Measurements from ENCODE around the gene AUTS2.

AUTS2 gene

GRCh38 chr7:70000737-70001348 is 402.6 kb downstream of the AUTS2 start:
- ChIA-PET POLR2A (no interaction called here), CTCF (no interaction called here)
- no peak for DNase-seq (ENCODE audit: extremely low spot score)
- TF ChIP-seq SUZ12 (IDR thresholded peaks at IDR 0.05) = no peak
- TF ChIP-seq FOXA1 (IDR thresholded peaks at IDR 0.05) = no peak
- no peak for TF ChIP-seq NFRKB (IDR thresholded peaks at IDR 0.05)

DNA sequence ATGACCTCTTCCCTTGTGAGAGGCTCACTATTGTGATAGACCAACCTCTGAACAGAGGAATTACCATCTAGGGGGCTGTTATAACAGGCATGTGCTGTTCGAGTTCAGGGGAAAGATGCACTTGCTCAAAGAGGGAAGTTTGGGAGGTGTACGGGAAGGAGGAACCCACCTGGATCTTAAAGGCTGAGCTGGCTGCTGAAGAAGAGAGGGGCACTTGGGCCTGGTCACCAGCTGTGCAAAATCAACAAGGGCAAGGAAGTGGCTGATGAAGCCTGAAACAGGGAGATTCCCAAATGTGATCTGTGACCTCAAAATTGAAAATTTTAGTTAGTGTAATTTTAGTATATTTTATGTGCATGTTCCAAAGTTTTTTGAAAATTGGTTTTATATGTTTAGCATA is 407.2 kb downstream of the AUTS2 start:
- POLR2A ChIA-PET = no interaction called here
- TF ChIP-seq BHLHE40 (IDR thresholded peaks at IDR 0.05; ENCODE audit: borderline replicate concordance) = no peak
- no peak for TF ChIP-seq L3MBTL2 (conservative IDR thresholded peaks at IDR 0.05)
- TF ChIP-seq SUZ12 (IDR thresholded peaks at IDR 0.05) = no peak
- no peak for TF ChIP-seq NFRKB (IDR thresholded peaks at IDR 0.05)
- TF ChIP-seq ELF4 (IDR thresholded peaks at IDR 0.05) = no peak
- no peak for TF ChIP-seq FOXM1 (IDR thresholded peaks at IDR 0.05; ENCODE audit: borderline replicate concordance)
- TF ChIP-seq FOXK2 (IDR thresholded peaks at IDR 0.05) = no peak
- TF ChIP-seq CTBP1 (IDR thresholded peaks at IDR 0.05; ENCODE audit: borderline replicate concordance) = no peak
- no peak for TF ChIP-seq PKNOX1 (IDR thresholded peaks at IDR 0.05)
- TF ChIP-seq ZNF384 (IDR thresholded peaks at IDR 0.05) = no peak
- TF ChIP-seq HDGF (IDR thresholded peaks at IDR 0.05; ENCODE audit: borderline replicate concordance) = no peak
- TF ChIP-seq FOXA1 (IDR thresholded peaks at IDR 0.05) = no peak
- no peak for TF ChIP-seq ARNT (IDR thresholded peaks at IDR 0.05)
- TF ChIP-seq SP1 (IDR thresholded peaks at IDR 0.05) = no peak
- TF ChIP-seq TARDBP (IDR thresholded peaks at IDR 0.05) = no peak
- no peak for TF ChIP-seq LEF1 (IDR thresholded peaks at IDR 0.05; ENCODE audit: borderline replicate concordance)
- DNase-seq (ENCODE audit: extremely low spot score) = no peak
- CTCF ChIA-PET = interaction anchor here (0.6 to 0.7 kb wide), 2 partner anchors 23 to 834 kb away, joined by 3 to 7 read pairs; no protein-coding TSS in a partner anchor

- DNase-seq (ENCODE audit: extremely low spot score) = no peak
- TF ChIP-seq PKNOX1 (IDR thresholded peaks at IDR 0.05) (no peak), L3MBTL2 (conservative IDR thresholded peaks at IDR 0.05) (no peak), FOXM1 (IDR thresholded peaks at IDR 0.05; ENCODE audit: borderline replicate concordance) (no peak), ELF4 (IDR thresholded peaks at IDR 0.05) (no peak), FOXA1 (IDR thresholded peaks at IDR 0.05) (no peak), LEF1 (IDR thresholded peaks at IDR 0.05; ENCODE audit: borderline replicate concordance) (no peak), CTBP1 (IDR thresholded peaks at IDR 0.05; ENCODE audit: borderline replicate concordance) (no peak), NFRKB (IDR thresholded peaks at IDR 0.05) (no peak), HDGF (IDR thresholded peaks at IDR 0.05; ENCODE audit: borderline replicate concordance) (no peak), BHLHE40 (IDR thresholded peaks at IDR 0.05; ENCODE audit: borderline replicate concordance) (no peak)
- CTCF ChIA-PET = interaction anchor here (0.7 kb wide), 1 partner anchor 24 kb away, joined by 3 read pairs; no protein-coding TSS in a partner anchor
- POLR2A ChIA-PET = no interaction called here
Measured at GRCh38 chr7:70005891-70006260, 407.6 kb downstream of the AUTS2 start.

GRCh38 chr7:70006261-70006920 is 408.1 kb downstream of the AUTS2 start:
- POLR2A ChIA-PET = no interaction called here
- CTCF ChIA-PET = interaction anchor here (0.7 kb wide), 1 partner anchor 24 kb away, joined by 3 read pairs; no protein-coding TSS in a partner anchor
- DNase-seq (ENCODE audit: extremely low spot score) = no peak
- TF ChIP-seq ZNF384 (IDR thresholded peaks at IDR 0.05) = no peak
- TF ChIP-seq FOXK2 (IDR thresholded peaks at IDR 0.05) = no peak
- TF ChIP-seq PKNOX1 (IDR thresholded peaks at IDR 0.05) = no peak
- TF ChIP-seq BHLHE40 (IDR thresholded peaks at IDR 0.05; ENCODE audit: borderline replicate concordance) = no peak
- no peak for TF ChIP-seq HDGF (IDR thresholded peaks at IDR 0.05; ENCODE audit: borderline replicate concordance)
- no peak for TF ChIP-seq FOXM1 (IDR thresholded peaks at IDR 0.05; ENCODE audit: borderline replicate concordance)
- no peak for TF ChIP-seq FOXA1 (IDR thresholded peaks at IDR 0.05)
- no peak for TF ChIP-seq TARDBP (IDR thresholded peaks at IDR 0.05)
- TF ChIP-seq L3MBTL2 (conservative IDR thresholded peaks at IDR 0.05) = no peak
- TF ChIP-seq SP1 (IDR thresholded peaks at IDR 0.05) = no peak
- no peak for TF ChIP-seq CTBP1 (IDR thresholded peaks at IDR 0.05; ENCODE audit: borderline replicate concordance)
- no peak for TF ChIP-seq LEF1 (IDR thresholded peaks at IDR 0.05; ENCODE audit: borderline replicate concordance)
- TF ChIP-seq ARNT (IDR thresholded peaks at IDR 0.05) = no peak

DNA sequence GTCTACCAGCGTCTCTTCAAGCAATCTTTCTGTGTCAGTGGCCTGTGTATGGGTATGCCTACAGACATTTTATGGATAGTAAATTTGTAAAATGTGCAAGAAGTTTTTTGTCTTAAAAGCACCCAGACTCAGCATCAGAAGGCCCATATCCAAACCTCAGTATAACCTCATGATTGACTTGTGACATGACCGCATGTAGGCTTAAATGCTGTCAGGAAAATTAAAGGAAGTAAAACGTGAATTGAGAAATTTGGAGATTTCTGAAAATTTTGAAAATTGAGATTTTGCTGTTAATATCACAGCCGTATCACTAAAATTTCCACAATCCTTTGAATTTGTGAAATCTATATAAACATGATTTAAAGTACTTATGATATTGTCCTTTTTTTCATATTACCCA is 410.2 kb downstream of the AUTS2 start:
- TF ChIP-seq PKNOX1 (IDR thresholded peaks at IDR 0.05) = no peak
- no peak for TF ChIP-seq NFRKB (IDR thresholded peaks at IDR 0.05)
- no peak for TF ChIP-seq SP1 (IDR thresholded peaks at IDR 0.05)
- TF ChIP-seq CTBP1 (IDR thresholded peaks at IDR 0.05; ENCODE audit: borderline replicate concordance) = no peak
- no peak for TF ChIP-seq ELF4 (IDR thresholded peaks at IDR 0.05)
- TF ChIP-seq FOXM1 (IDR thresholded peaks at IDR 0.05; ENCODE audit: borderline replicate concordance) = no peak
- no peak for TF ChIP-seq LEF1 (IDR thresholded peaks at IDR 0.05; ENCODE audit: borderline replicate concordance)
- no peak for TF ChIP-seq ARNT (IDR thresholded peaks at IDR 0.05)
- TF ChIP-seq SUZ12 (IDR thresholded peaks at IDR 0.05) = no peak
- TF ChIP-seq FOXK2 (IDR thresholded peaks at IDR 0.05) = no peak
- no peak for TF ChIP-seq L3MBTL2 (conservative IDR thresholded peaks at IDR 0.05)
- no peak for TF ChIP-seq TARDBP (IDR thresholded peaks at IDR 0.05)
- no peak for TF ChIP-seq ZNF384 (IDR thresholded peaks at IDR 0.05)
- no peak for TF ChIP-seq BHLHE40 (IDR thresholded peaks at IDR 0.05; ENCODE audit: borderline replicate concordance)
- TF ChIP-seq HDGF (IDR thresholded peaks at IDR 0.05; ENCODE audit: borderline replicate concordance) = no peak
- no peak for DNase-seq (ENCODE audit: extremely low spot score)
- CTCF ChIA-PET = no interaction called here
- POLR2A ChIA-PET = no interaction called here
